Tibial nerve (tissue), 4 donors: ENCODE measurements around the gene MARK2. TPM values are rescaled to one million over a fixed set of nuclear protein-coding genes. Genes with fewer than 3 reads are reported as not detected.

Source experiments
- DNase-seq, 2 donors: peaks; one replicate each; pipeline ENCODE4 v3.0.0-alpha.2; 2019; ENCODE audit warnings: low spot score in 2 of 2
- H3K27ac ChIP-seq, 4 donors: fragments of 200-600 bp; sonication (generic) in 3 of 4; one replicate each; pipeline ENCODE4 v1.5.1; 2017 to 2019; ENCODE audit warnings: mild to moderate bottlenecking in 1 of 4
- H3K27me3 ChIP-seq, 2 donors: fragments of 200-600 bp; sonication (generic) in 1 of 2; one replicate each; pipeline versions ENCODE4 v1.5.1 to v1.6.0; 2017 to 2019
- H3K36me3 ChIP-seq, 3 donors: fragments of 200-600 bp; sonication (generic); one replicate each; pipeline ENCODE4 v1.5.1; 2018 to 2019
- H3K4me1 ChIP-seq, 4 donors: fragments of 200-600 bp; sonication (generic) in 3 of 4; one replicate each; pipeline ENCODE4 v1.5.1; 2017 to 2019
- H3K4me3 ChIP-seq, 4 donors: fragments of 200-600 bp; sonication (generic) in 3 of 4; one replicate each; pipeline ENCODE4 v1.5.1; 2017 to 2019; ENCODE audit warnings: mild to moderate bottlenecking in 1 of 4, moderate library complexity in 1 of 4
- H3K9me3 ChIP-seq, 4 donors: fragments of 200-600 bp; sonication (generic) in 3 of 4; one replicate each; pipeline ENCODE4 v1.5.1; 2017 to 2019
- CTCF ChIP-seq, 5 experiments: fragments of 200-600 bp in 3 of 5; fragments of 450-650 bp in 2 of 5; sonication (generic) in 3 of 5; IDR thresholded peaks; one replicate each; pipeline ENCODE4 v1.5.1; 2016 to 2019; ENCODE audit warnings: antibody characterized with exemption in 5 of 5, mild to moderate bottlenecking in 3 of 5, moderate library complexity in 2 of 5
- EP300 ChIP-seq, 2 donors: sonication (generic); formaldehyde crosslinking; IDR thresholded peaks; one replicate each; pipeline ENCODE4 v1.6.1; 2017; ENCODE audit warnings: antibody characterized with exemption in 2 of 2, mild to moderate bottlenecking in 1 of 2
- POLR2A ChIP-seq, 2 donors: fragments of 450-650 bp; IDR thresholded peaks; one replicate each; pipeline ENCODE4 v1.6.1; 2017; ENCODE audit warnings: antibody characterized with exemption in 2 of 2, mild to moderate bottlenecking in 2 of 2, moderate library complexity in 2 of 2
- WGBS, 2 donors: methylation state at CpG; one replicate each; pipeline ENCODE4 v1.1.5; 2018; 5-methylcytosine and 5-hydroxymethylcytosine counted together
- total RNA-seq, 4 donors: library from RNA; depleted of rRNA; stranded (reverse); fragments of >200 nt; gene quantifications; one replicate each; pipeline ENCODE4 v1.1.0, GENCODE V29; 2016

Gene MARK2
- total RNA-seq, 4 donors from 2014 or later, result 22.1 to 32.1 (median 23.6) TPM

GRCh38 chr11:63831326-63831725 is 7.6 kb upstream of the MARK2 start:
- Histone ChIP-seq H3K27me3 (no peaks in the 10 kb centered on the region), H3K4me1 (no peaks in the 10 kb centered on the region), H3K27ac (no peak overlapping the region), H3K9me3 (no peaks in the 10 kb centered on the region), H3K36me3 (peaks cover 0 to 20% (median 0%) of the 10 kb centered on the region in 3 donors), H3K4me3 (no peak overlapping the region)
- WGBS, 2 donors, result 53 to 59% methylated on average over 7 of the region's 7 CpGs
- TF ChIP-seq POLR2A (IDR thresholded peaks at IDR 0.05) (no peak), EP300 (IDR thresholded peaks at IDR 0.05) (no peak), CTCF (IDR thresholded peaks at IDR 0.05) (no peak)
- DNase-seq, result no peak

- no peaks in the 10 kb centered on the region for H3K9me3 ChIP-seq
- no peak for TF ChIP-seq POLR2A (IDR thresholded peaks at IDR 0.05)
- no peak overlapping the region for H3K4me3 ChIP-seq
- DNase-seq, result no peak
- H3K27me3 ChIP-seq, result no peaks in the 10 kb centered on the region
- peaks cover 0 to 10% (median 0%) of the 10 kb centered on the region in 3 donors for H3K36me3 ChIP-seq
- H3K27ac ChIP-seq, result no peak overlapping the region
- WGBS, 2 donors, result 48 to 65% methylated on average over 2 of the region's 2 CpGs
- peaks cover 0 to 2% (median under 1%) of the 10 kb centered on the region in 4 donors for H3K4me1 ChIP-seq
Observed at GRCh38 chr11:63832336-63832735, 6.6 kb upstream of the MARK2 start.

GRCh38 chr11:63833048-63833447 is 5.9 kb upstream of the MARK2 start:
- no peak for DNase-seq
- Histone ChIP-seq H3K27me3 (no peaks in the 10 kb centered on the region), H3K4me3 (no peak overlapping the region), H3K36me3 (peaks cover 0 to 5% (median 0%) of the 10 kb centered on the region in 3 donors), H3K4me1 (peaks cover 0 to 9% (median 7%) of the 10 kb centered on the region in 4 donors), H3K27ac (no peak overlapping the region), H3K9me3 (no peaks in the 10 kb centered on the region)
- TF ChIP-seq POLR2A (IDR thresholded peaks at IDR 0.05) (no peak), CTCF (IDR thresholded peaks at IDR 0.05) (no peak), EP300 (IDR thresholded peaks at IDR 0.05) (no peak)
- WGBS, 2 donors, result 96 to 97% methylated on average over 2 of the region's 2 CpGs

- TF ChIP-seq CTCF (IDR thresholded peaks at IDR 0.05) (no peak), POLR2A (IDR thresholded peaks at IDR 0.05) (no peak), EP300 (IDR thresholded peaks at IDR 0.05) (no peak)
- no peaks in the 10 kb centered on the region for H3K36me3 ChIP-seq
- H3K27me3 ChIP-seq, result no peaks in the 10 kb centered on the region
- WGBS, 2 donors, result 81 to 85% methylated on average over 12 of the region's 12 CpGs
- no peaks in the 10 kb centered on the region for H3K9me3 ChIP-seq
- H3K4me1 ChIP-seq, result peaks cover 0 to 13% (median 10%) of the 10 kb centered on the region in 4 donors
- no peak overlapping the region for H3K27ac ChIP-seq
- H3K4me3 ChIP-seq, result no peak overlapping the region
- no peak for DNase-seq
Observed at GRCh38 chr11:63834535-63835157, 4.3 kb upstream of the MARK2 start.

GRCh38 chr11:63835158-63835545 is 3.8 kb upstream of the MARK2 start:
- no peaks in the 10 kb centered on the region for H3K9me3 ChIP-seq
- no peak overlapping the region for H3K27ac ChIP-seq
- H3K4me1 ChIP-seq, result peaks cover 0 to 13% (median 10%) of the 10 kb centered on the region in 4 donors
- H3K36me3 ChIP-seq, result no peaks in the 10 kb centered on the region
- 67 to 72% methylated on average over 6 of the region's 6 CpGs for WGBS, 2 donors
- DNase-seq, result no peak
- no peak for TF ChIP-seq POLR2A (IDR thresholded peaks at IDR 0.05)
- no peak for TF ChIP-seq EP300 (IDR thresholded peaks at IDR 0.05)
- TF ChIP-seq CTCF (IDR thresholded peaks at IDR 0.05), result no peak
- H3K4me3 ChIP-seq, result no peak overlapping the region
- H3K27me3 ChIP-seq, result no peaks in the 10 kb centered on the region
